ENCODE measurements around the gene XYLT2. TPM values are rescaled to one million over a fixed set of nuclear protein-coding genes. Genes with fewer than 3 reads are reported as not detected.

XYLT2 gene
- total and polyA plus RNA-seq, 2 of the 13 experiments (the other 11 are each of a cell fraction or from before 2014, with no cell fraction given), result 17.0 to 22.1 TPM

DNA sequence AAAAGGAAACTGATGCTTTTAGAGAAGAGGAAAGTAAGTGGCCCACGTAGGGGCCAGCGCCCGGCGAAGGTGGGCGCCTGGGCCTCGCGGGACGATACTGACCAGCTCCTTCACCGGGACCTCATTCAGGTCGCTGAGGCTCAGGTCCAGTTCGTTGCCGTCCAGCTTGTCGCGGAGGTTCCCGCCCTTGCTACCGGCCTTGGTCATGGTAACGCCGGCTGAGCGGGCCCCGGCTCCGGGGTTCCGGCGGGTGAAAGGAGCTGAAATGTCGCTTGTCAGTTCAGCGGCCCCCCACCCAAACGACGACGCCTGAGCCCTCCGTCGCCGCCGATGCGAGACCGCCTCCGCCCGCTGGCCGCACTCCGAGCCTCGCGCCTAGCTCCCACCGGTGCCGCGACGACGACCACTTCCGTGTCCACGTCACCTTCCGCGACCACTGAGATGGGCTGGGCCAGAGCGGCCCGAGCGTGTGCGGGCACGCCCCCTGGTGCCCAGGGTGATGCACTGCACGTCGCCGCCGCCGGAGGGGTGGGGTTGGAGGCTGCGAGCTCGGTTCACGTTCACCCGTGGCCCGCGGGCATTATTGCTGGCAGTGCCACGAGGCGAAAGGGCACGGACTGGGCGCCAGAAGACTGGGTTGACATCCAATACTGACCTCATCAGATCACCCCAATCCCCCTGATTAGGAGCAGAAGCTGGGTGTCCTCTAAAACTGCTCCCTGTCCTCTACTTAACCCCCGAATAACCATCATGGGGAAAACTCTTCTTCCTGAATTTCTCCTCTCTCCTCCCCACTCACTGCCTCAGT lies 51.4 kb downstream of the XYLT2 start, which contains the start of gene LRRC59 (continued):
- TF ChIP-seq AFF4 (CRISPR knock-in tag; IDR thresholded peaks at IDR 0.05), result peak; percentile 78; the same call in 1 of the 2 replicates
- TF ChIP-seq, protein P1, sequence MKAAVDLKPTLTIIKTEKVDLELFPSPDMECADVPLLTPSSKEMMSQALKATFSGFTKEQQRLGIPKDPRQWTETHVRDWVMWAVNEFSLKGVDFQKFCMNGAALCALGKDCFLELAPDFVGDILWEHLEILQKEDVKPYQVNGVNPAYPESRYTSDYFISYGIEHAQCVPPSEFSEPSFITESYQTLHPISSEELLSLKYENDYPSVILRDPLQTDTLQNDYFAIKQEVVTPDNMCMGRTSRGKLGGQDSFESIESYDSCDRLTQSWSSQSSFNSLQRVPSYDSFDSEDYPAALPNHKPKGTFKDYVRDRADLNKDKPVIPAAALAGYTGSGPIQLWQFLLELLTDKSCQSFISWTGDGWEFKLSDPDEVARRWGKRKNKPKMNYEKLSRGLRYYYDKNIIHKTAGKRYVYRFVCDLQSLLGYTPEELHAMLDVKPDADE (CRISPR knock-in tag; IDR thresholded peaks at IDR 0.05), result peak; percentile 95; the same call in 1 of the 2 replicates
- peak; percentile 2; the same call in 1 of the 2 replicates for TF ChIP-seq NFE2L2 (IDR thresholded peaks at IDR 0.05; ENCODE audit: low read length)
- TF ChIP-seq, protein P2, sequence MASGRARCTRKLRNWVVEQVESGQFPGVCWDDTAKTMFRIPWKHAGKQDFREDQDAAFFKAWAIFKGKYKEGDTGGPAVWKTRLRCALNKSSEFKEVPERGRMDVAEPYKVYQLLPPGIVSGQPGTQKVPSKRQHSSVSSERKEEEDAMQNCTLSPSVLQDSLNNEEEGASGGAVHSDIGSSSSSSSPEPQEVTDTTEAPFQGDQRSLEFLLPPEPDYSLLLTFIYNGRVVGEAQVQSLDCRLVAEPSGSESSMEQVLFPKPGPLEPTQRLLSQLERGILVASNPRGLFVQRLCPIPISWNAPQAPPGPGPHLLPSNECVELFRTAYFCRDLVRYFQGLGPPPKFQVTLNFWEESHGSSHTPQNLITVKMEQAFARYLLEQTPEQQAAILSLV (CRISPR knock-in tag; IDR thresholded peaks at IDR 0.05; ENCODE audit: borderline replicate concordance), result peak; percentile 97
- TF ChIP-seq BRD4 (CRISPR knock-in tag; IDR thresholded peaks at IDR 0.05), result peak; percentile 99
- TF ChIP-seq KDM3A (CRISPR knock-in tag; IDR thresholded peaks at IDR 0.05; ENCODE audit: low read depth), result peak; percentile 100
- peak; percentile 57; the same call in 1 of the 2 replicates for TF ChIP-seq ZNF121 (CRISPR knock-in tag; IDR thresholded peaks at IDR 0.05)
- peak; percentile 95 for TF ChIP-seq PITX1 (CRISPR knock-in tag; IDR thresholded peaks at IDR 0.05)
- TF ChIP-seq ZNF572 (CRISPR knock-in tag; IDR thresholded peaks at IDR 0.05), result peak; percentile 92; the same call in 1 of the 2 replicates
- peak; percentile 63; the same call in 1 of the 2 replicates for TF ChIP-seq AKNA (CRISPR knock-in tag; IDR thresholded peaks at IDR 0.05; ENCODE audit: borderline replicate concordance)
- no peak for TF ChIP-seq SUZ12 (IDR thresholded peaks at IDR 0.05; ENCODE audit: low read depth, low read length)
- TF ChIP-seq CBFB (CRISPR knock-in tag; IDR thresholded peaks at IDR 0.05), result peak; percentile 99
- TF ChIP-seq ZNF629 (CRISPR knock-in tag; conservative IDR thresholded peaks at IDR 0.05), result peak; percentile 43
- TF ChIP-seq CBX5 (CRISPR knock-in tag; IDR thresholded peaks at IDR 0.05; ENCODE audit: borderline replicate concordance), result peak; percentile 99
- TF ChIP-seq, protein P3, sequence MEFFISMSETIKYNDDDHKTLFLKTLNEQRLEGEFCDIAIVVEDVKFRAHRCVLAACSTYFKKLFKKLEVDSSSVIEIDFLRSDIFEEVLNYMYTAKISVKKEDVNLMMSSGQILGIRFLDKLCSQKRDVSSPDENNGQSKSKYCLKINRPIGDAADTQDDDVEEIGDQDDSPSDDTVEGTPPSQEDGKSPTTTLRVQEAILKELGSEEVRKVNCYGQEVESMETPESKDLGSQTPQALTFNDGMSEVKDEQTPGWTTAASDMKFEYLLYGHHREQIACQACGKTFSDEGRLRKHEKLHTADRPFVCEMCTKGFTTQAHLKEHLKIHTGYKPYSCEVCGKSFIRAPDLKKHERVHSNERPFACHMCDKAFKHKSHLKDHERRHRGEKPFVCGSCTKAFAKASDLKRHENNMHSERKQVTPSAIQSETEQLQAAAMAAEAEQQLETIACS (CRISPR knock-in tag; IDR thresholded peaks at IDR 0.05), result peak; percentile 64; the same call in 1 of the 2 replicates
- TF ChIP-seq DMAP1 (CRISPR knock-in tag; IDR thresholded peaks at IDR 0.05), result peak; percentile 100
- TF ChIP-seq ZNF343 (CRISPR knock-in tag; IDR thresholded peaks at IDR 0.05), result peak; percentile 96

Measured in HepG2 (cell line).